Measurements from ENCODE around the gene SCMH1. TPM values are rescaled to one million over a fixed set of nuclear protein-coding genes. Genes with fewer than 3 reads are reported as not detected.

SCMH1 gene
- total RNA-seq, 4 donors from 2014 or later, result 27.6 to 105 (median 48.5) TPM

GRCh38 chr1:41241354-41241748 lies 755 bp downstream of the SCMH1 start:
- H3K4me1 ChIP-seq, result peaks cover 0 to 13% of the 10 kb centered on the region in 2 donors
- peak overlapping the region; percentile 53 to 92 for H3K4me3 ChIP-seq
- H3K27ac ChIP-seq, result peak overlapping the region; percentile 96 to 100
- TF ChIP-seq POLR2A (IDR thresholded peaks at IDR 0.05), result peak in 1 of 2 donors; percentile 31
- TF ChIP-seq, protein P1, sequence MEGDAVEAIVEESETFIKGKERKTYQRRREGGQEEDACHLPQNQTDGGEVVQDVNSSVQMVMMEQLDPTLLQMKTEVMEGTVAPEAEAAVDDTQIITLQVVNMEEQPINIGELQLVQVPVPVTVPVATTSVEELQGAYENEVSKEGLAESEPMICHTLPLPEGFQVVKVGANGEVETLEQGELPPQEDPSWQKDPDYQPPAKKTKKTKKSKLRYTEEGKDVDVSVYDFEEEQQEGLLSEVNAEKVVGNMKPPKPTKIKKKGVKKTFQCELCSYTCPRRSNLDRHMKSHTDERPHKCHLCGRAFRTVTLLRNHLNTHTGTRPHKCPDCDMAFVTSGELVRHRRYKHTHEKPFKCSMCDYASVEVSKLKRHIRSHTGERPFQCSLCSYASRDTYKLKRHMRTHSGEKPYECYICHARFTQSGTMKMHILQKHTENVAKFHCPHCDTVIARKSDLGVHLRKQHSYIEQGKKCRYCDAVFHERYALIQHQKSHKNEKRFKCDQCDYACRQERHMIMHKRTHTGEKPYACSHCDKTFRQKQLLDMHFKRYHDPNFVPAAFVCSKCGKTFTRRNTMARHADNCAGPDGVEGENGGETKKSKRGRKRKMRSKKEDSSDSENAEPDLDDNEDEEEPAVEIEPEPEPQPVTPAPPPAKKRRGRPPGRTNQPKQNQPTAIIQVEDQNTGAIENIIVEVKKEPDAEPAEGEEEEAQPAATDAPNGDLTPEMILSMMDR (IDR thresholded peaks at IDR 0.05), result no peak
- no peaks in the 10 kb centered on the region for H3K9me3 ChIP-seq
- intact Hi-C loops (cut with DNase I; ENCODE audit: low total_unique reads), result no loop called here
- H3K27me3 ChIP-seq, result no peaks in the 10 kb centered on the region
- DNase-seq, result peak; percentile 50 to 57
- H3K36me3 ChIP-seq, result no peaks in the 10 kb centered on the region

- TF ChIP-seq POLR2A (IDR thresholded peaks at IDR 0.05), result no peak
- TF ChIP-seq, protein P1 (IDR thresholded peaks at IDR 0.05), result no peak
- intact Hi-C loops (cut with DNase I; ENCODE audit: low total_unique reads), result no loop called here
- peaks cover 0 to 13% of the 10 kb centered on the region in 2 donors for H3K4me1 ChIP-seq
- no peaks in the 10 kb centered on the region for H3K9me3 ChIP-seq
- H3K4me3 ChIP-seq, result peak overlapping the region; percentile 53 to 92
- no peaks in the 10 kb centered on the region for H3K36me3 ChIP-seq
- H3K27ac ChIP-seq, result peak overlapping the region; percentile 96 to 100
- no peaks in the 10 kb centered on the region for H3K27me3 ChIP-seq
- DNase-seq, result no peak
These were observed 1.2 kb downstream of the SCMH1 start for GRCh38 chr1:41240781-41241353.

DNA sequence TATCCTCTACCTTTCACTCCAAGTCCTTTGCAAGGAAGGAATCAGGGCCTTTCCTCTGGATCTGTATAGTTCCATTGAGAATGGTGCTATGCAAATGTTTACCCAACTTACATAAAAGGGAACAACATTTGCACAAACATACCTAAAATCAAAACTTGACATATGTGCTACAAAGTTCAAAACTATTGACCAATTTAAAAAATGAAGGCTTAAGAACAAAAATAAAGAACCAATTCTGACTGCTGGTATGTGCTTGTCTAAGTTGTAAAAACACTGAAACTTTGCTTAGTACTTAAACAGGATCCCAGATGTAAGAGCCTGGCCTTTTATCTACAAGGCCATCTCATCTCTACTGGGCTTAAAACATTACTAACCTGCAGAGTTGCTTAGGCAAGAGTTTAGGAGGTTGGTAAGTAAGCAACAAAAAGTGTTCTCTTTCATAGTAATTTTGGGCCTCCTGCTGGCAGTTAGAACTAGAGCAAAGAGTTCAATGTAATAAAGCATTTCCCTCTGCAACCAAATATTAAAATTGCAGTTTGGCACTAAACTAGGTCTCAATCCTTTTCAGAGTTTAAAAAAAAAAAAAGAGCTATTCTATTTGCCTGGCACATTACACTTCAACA lies 2.0 kb downstream of the SCMH1 start:
- peaks cover 0 to 13% of the 10 kb centered on the region in 2 donors for H3K4me1 ChIP-seq
- intact Hi-C loops (cut with DNase I; ENCODE audit: low total_unique reads), result no loop called here
- TF ChIP-seq, protein P1 (IDR thresholded peaks at IDR 0.05), result peak; percentile 27 to 64 (median 44)
- TF ChIP-seq POLR2A (IDR thresholded peaks at IDR 0.05), result no peak
- H3K27me3 ChIP-seq, result no peaks in the 10 kb centered on the region
- H3K27ac ChIP-seq, result peak overlapping the region; percentile 96 to 100
- peak in 1 of 2 donors; percentile 24 for DNase-seq
- peak overlapping the region in 1 of 2 donors; percentile 92 for H3K4me3 ChIP-seq
- no peaks in the 10 kb centered on the region for H3K36me3 ChIP-seq
- H3K9me3 ChIP-seq, result no peaks in the 10 kb centered on the region

GRCh38 chr1:41238311-41238988 lies 3.7 kb downstream of the SCMH1 start:
- no peaks in the 10 kb centered on the region for H3K27me3 ChIP-seq
- H3K36me3 ChIP-seq, result no peaks in the 10 kb centered on the region
- peaks cover 0 to 13% of the 10 kb centered on the region in 2 donors for H3K4me1 ChIP-seq
- TF ChIP-seq POLR2A (IDR thresholded peaks at IDR 0.05), result no peak
- TF ChIP-seq, protein P1 (IDR thresholded peaks at IDR 0.05), result no peak
- intact Hi-C loops (cut with DNase I; ENCODE audit: low total_unique reads), result no loop called here
- no peak for DNase-seq
- peak overlapping the region in 1 of 2 donors; percentile 27 for H3K27ac ChIP-seq
- H3K9me3 ChIP-seq, result no peaks in the 10 kb centered on the region
- no peak overlapping the region for H3K4me3 ChIP-seq

DNA sequence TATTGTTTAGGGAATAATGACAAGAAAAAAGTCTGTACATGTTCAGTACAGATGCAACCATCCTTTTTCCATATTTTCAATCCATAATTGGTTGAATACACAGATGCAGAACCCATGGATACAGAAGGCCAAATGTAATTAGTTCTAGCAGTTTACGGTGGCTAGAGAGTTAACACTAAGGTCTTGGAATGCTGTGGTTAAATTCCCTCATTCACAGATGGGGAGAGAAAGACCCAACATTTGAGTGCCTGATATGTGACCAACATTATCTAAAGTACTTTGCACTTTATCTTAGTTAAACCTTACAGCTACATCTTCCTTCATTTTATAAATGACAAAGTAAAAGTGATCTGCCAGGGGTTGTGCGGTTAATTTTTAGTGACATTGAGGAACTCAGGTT lies 5.3 kb downstream of the SCMH1 start:
- Histone ChIP-seq H3K36me3 (no peaks in the 10 kb centered on the region), H3K27me3 (no peaks in the 10 kb centered on the region), H3K9me3 (no peaks in the 10 kb centered on the region), H3K27ac (no peak overlapping the region), H3K4me3 (no peak overlapping the region), H3K4me1 (peaks cover 0 to 13% of the 10 kb centered on the region in 2 donors)
- TF ChIP-seq, protein P1 (IDR thresholded peaks at IDR 0.05), result no peak
- no peak for TF ChIP-seq POLR2A (IDR thresholded peaks at IDR 0.05)
- DNase-seq, result no peak
- intact Hi-C loops (cut with DNase I; ENCODE audit: low total_unique reads), result no loop called here

Measured in uterus (tissue), 4 donors.